Glomerular endothelial cell (primary cell): ENCODE measurements around the gene GNB5. TPM values are rescaled to one million over a fixed set of nuclear protein-coding genes. Genes with fewer than 3 reads are reported as not detected.

ENCODE experiments used
- DNase-seq: peaks from one replicate; pipeline ENCODE4 v3.0.0-alpha.2; 2011; ENCODE audit warnings: low read depth, low spot score; ENCODE audit errors: extremely low read depth
- total RNA-seq: library from RNA; depleted of rRNA; stranded (reverse); fragments of >200 nt; gene quantifications from 2 replicates; pipeline ENCODE4 v1.2.3, GENCODE V29; 2015

Gene GNB5
- total RNA-seq, 1 donor from 2014 or later, result 24.9 TPM

- peak; percentile 66 for DNase-seq
These were observed 75.4 kb downstream of the GNB5 start for GRCh38 chr15:52115598-52116427.

- no peak for DNase-seq
These were observed 76.7 kb downstream of the GNB5 start for GRCh38 chr15:52114261-52115055.

GRCh38 chr15:52113708-52114107 is 77.5 kb downstream of the GNB5 start:
- DNase-seq, result no peak

- no peak for DNase-seq
These were observed 78.0 kb downstream of the GNB5 start for GRCh38 chr15:52113235-52113634.

- no peak for DNase-seq
These were observed 78.9 kb downstream of the GNB5 start for GRCh38 chr15:52112203-52112750.

GRCh38 chr15:52111517-52112202 is 79.5 kb downstream of the GNB5 start:
- DNase-seq, result no peak

- DNase-seq, result no peak
These were observed 81.4 kb downstream of the GNB5 start for GRCh38 chr15:52109559-52110451.

GRCh38 chr15:52107238-52107637 is 84.0 kb downstream of the GNB5 start:
- no peak for DNase-seq

- no peak for DNase-seq
These were observed 84.6 kb downstream of the GNB5 start for GRCh38 chr15:52106641-52107040.

- no peak for DNase-seq
These were observed 85.3 kb downstream of the GNB5 start for GRCh38 chr15:52105846-52106245.

GRCh38 chr15:52104532-52105004 is 86.6 kb downstream of the GNB5 start:
- DNase-seq, result no peak

GRCh38 chr15:52103217-52104207 is 87.7 kb downstream of the GNB5 start:
- DNase-seq, result no peak

GRCh38 chr15:52102463-52102862 is 88.7 kb downstream of the GNB5 start:
- no peak for DNase-seq

- DNase-seq, result no peak
These were observed 89.5 kb downstream of the GNB5 start for GRCh38 chr15:52101542-52102323.

- DNase-seq, result no peak
These were observed 90.3 kb downstream of the GNB5 start for GRCh38 chr15:52100807-52101442.

GRCh38 chr15:52099651-52100272 is 91.4 kb downstream of the GNB5 start:
- no peak for DNase-seq

GRCh38 chr15:52098323-52098722 is 92.9 kb downstream of the GNB5 start:
- no peak for DNase-seq
